NCI-H82 treated with DMSO at 0.1 percent for 48 hours (cell line): ENCODE results near the gene SRSF2.
"Not testable (repeated sequence)": the region's sequence is repeated elsewhere in the genome, so short reads cannot be mapped to it uniquely, and the experiment has no call there.

Experiments
- DNase-seq: peaks from one replicate; lab custom pipeline; 2025; ENCODE audit not compliant: unreplicated experiment; lab: John Stamatoyannopoulos, UW

Gene SRSF2

GRCh38 chr17:76722279-76722678 is 14.9 kb downstream of the SRSF2 start:
- DNase-seq, result no peak

GRCh38 chr17:76721463-76721862 is 15.7 kb downstream of the SRSF2 start:
- no peak for DNase-seq

- no peak for DNase-seq
Observed at GRCh38 chr17:76720941-76721340, 16.2 kb downstream of the SRSF2 start.

- DNase-seq, result no peak
Observed at GRCh38 chr17:76720211-76720610, 16.9 kb downstream of the SRSF2 start.

- DNase-seq, result no peak
Observed at GRCh38 chr17:76718516-76718915, 18.6 kb downstream of the SRSF2 start.

DNA sequence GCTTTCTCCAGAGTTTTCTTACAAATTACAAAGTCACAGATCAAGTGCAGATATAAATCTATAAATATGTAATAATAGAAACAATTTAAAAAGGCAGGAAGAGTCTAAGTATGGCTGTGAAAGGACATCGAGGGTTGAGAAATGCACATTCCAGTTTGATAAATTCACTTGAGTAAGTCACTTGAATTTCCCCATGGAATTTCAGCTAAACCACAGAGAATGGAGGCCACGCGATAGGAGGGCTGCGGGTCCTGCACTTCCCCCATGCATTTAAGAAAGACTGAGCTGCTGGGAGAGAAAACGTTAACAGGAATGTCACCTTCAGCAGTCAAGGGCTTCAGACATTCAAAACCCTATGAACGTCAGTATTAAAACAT is 20.3 kb downstream of the SRSF2 start:
- no peak for DNase-seq

DNA sequence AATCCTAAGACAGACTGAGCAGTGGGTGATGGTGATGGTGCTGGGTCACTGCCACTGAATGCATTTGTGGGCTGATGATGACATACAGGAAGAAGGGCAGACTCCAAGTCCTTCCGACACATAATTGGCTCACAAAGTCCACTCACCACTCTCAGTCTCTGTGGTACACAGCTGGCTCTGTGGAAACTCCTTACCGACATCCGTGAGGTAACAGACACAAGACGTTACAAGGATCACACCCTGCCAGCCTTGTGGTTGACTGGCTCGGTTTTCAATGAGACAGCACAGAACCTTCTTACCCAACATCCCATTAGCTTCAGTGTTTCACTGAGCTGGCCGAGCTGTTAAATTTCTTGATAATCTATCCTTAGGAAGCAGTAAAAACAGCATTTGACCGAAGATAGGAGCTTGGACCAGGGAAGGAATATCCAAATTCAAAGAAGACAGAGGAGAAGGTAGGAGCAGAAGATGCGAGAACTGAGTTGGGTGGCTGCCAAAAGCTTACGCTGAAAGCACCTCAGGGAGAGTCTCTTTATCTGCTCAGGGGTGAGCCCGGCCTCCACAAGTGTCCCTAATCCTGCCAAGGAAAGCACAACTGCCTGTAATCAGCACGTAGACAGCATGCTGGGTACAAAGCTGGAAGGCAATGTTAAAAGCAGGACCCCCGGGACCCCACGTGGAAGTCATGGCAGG is 20.8 kb downstream of the SRSF2 start:
- DNase-seq, result peak; percentile 60

- no peak for DNase-seq
Observed at GRCh38 chr17:76715496-76715830, 21.7 kb downstream of the SRSF2 start.

GRCh38 chr17:76714822-76715495 is 22.2 kb downstream of the SRSF2 start:
- DNase-seq, result no peak

DNA sequence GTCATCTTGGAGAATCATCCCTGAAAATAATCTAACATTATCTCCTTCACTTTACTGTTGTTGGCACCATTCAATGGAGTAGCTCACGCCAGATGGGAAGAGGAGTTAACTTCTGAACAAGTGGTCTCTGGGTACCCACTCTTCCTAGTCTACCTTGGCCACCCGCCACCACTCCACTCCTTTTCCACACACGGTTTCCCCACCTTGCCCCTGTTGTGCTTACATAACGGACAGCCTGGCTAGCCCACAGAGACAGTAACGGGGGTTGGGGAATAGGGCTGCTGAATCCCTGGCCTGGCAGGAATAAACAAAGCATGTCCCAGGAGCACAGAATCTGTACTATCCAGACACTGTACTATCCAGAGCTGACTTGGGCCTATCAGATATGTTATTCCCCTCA is 22.8 kb downstream of the SRSF2 start:
- no peak for DNase-seq

GRCh38 chr17:76713765-76714164 is 23.4 kb downstream of the SRSF2 start:
- no peak for DNase-seq

DNA sequence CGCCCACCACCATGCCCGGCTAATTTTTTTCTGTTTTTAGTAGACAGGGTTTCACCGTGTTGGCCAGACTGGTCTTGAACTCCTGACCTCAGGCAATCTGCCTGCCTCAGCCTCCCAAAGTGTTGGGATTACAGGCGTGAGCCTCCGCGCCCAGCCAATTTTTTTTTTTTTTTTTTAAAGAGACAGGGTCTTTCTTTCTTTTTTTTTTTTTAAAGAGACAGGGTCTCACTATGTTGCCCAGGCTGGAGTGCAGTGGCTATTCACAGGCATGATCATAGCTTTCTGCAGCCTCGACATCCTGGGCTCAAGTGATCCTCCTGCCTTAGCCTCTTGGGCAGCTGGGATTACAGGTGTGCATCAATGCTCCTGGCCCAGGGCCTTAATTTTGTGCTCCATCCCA is 24.8 kb downstream of the SRSF2 start:
- DNase-seq, result not testable (repeated sequence)

DNA sequence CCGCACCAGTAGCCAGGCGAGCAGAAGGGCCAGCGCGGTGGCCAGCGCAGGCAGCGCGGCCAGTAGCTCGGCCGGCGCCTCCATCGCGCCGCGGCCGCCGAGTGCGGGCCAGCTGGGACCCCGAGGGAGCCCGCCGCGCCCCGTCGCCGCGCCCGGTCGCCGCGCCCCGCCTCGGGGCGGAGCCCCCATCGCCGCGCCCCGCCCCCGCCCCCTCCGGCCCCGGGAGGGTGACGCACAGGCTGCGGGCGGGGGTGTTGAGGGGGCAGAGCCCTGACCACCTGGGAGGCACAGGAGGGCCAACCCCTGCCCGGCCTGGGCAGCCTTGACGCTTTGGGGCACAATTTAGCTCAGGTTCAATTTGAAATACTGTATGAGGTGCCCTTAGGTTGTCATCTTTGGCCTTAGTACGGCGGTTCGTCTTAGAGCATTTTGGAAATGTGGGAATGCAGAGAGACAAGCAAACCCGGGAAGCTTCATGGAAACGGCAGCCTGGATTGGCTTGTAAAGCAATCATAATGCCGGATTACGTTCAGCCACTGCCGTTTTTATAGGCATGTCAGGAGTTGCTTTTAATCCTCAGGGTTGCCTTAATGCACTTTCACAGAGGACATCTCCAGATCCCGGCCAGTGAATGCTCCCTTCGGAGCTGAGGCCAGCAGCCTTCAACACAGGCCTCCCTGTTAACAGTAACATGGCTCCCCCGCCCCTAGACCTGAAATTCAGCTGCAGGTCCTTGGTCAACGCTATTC is 26.1 kb downstream of the SRSF2 start, which contains the start of gene MXRA7:
TSS of gene MXRA7 (minus strand) at position 103 of the 749 bp plus-strand sequence. CDS start at position 84, 19 bp downstream.
- peak; percentile 84 for DNase-seq

DNA sequence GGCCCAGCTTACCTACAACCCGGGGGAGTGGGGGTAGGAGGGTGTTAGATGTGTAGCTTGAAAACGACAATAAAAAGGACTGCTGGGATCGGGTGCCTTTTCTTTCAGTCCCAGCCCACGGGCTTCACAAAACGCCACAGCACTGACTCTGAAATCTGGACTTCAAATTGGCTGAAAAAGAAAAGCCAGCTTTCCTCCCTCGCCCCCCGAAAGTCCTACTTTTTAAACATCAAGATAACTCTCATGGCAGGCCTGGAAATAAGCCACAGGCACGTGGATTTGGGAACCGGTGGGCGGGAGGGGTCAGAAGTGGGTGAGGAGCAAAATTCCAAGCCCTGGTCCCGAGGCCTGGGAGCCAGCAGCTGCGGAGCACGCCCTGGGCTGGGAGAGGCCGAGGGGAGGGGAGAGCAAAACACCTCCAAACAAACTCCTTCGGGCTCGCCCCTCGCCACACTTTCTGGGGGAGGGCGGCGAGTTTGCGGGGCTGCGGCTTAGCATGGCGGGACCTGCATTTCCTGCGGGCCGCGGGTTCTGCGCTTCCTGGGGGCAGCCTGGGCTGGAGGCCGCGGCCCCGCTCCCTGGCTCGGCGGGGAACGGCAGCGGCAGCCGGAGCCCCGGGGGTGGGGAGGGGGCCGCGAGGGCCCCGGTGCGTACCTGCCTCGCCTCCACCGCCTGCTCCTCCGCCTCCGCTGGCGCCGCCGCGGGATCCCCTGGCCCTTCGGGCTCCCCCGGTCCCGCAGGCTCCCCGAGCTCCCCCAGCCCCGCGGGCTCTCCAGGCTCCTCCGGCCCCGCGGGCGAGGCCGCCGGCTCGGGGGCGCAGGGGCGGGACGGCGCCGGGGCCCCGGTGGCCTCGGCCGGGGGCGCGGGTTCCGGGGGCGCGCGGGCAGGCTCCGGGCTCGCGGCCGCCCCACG is 26.9 kb downstream of the SRSF2 start:
- not testable (repeated sequence) for DNase-seq

DNA sequence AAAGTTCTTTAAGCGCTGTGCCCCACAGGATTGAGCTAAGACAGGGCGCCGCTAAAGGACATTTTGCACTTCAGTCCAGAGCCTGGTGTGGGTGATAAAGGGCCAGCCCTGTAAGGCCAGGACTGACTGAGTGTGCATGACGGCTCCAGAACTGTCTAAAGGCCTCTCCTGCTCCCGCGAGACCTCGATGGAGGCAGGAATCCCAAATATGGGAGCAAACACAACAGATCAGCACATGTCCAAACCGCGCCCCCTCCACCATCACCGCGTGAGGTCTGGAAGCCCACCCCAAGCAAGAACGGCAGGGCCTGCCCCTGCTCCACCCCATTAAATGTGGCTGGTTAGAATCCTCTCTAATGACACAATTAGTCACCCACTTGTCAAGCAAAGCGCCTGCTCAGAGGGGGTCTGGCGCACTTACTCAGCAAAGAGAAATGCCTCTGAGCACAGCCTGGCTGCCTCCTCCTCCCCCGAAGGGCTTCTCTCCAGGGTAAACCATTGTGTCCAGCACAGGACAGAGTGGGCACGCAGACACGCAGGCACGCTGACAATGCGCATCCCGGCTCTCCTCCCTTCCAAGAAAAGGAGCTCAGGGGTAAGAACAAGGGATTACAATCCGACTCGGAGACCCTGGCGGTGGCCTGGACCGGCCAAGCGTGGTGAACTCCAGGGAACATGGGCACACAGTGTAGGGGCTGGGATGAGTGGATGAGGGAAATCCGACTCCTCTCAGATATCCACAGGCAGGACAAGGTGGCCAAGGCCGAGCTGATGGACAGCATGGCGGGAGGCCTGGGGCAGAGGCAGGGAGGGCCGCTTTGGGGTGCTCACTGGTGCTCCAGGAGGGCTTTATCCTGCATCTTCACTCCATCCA is 27.8 kb downstream of the SRSF2 start:
- peak; percentile 83 for DNase-seq

- peak; percentile 97 for DNase-seq
Observed at GRCh38 chr17:76707985-76708807, 28.9 kb downstream of the SRSF2 start.

GRCh38 chr17:76706817-76707216 is 30.3 kb downstream of the SRSF2 start:
- peak; percentile 36 for DNase-seq

GRCh38 chr17:76704805-76705204 is 32.3 kb downstream of the SRSF2 start:
- no peak for DNase-seq

DNA sequence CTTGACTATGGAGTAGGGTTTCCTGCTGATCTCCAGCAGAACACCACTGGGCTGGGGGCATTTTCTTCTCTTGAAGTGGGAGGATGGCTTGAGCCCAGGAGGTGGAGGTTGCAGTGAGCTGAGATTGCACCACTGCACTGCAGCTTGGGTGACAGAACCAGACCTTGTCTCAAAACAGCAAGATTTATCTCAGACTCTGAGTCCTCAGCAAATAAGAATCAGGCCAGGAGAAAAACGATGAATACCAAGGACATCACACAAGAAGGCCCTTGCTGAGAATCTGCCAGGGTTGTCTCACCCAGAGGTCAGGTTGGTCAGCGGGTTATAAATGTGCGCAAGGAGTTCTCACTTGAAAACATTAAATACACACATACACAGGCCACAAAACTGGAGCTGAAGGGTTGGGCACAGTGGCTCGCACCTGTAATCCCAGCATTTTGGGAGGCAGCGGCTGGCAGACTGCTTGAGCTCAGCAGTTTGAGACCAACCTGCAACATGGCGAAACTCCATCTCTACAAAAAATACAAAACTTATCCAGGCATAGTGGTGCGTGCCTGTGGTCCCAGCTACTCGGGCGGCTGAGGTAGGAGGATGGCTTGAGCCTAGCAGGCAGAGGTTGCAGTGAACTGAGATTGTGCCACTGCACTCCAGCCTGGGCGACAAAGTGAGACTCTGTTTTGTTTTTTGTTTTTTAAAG is 34.0 kb downstream of the SRSF2 start:
- DNase-seq, result no peak
